Measurements from ENCODE around the gene MARS1.

- TF ChIP-seq CTCF (IDR thresholded peaks at IDR 0.05) (no peak; the same call in 1 of the 2 replicates), POLR2AphosphoS5 (IDR thresholded peaks at IDR 0.05; ENCODE audit: low read depth, low read length) (no peak), SIN3A (IDR thresholded peaks at IDR 0.05; ENCODE audit: borderline replicate concordance, insufficient read depth, low read depth, low read length) (no peak), REST (IDR thresholded peaks at IDR 0.05; ENCODE audit: insufficient read depth in 1 of 2, low read depth in 2 of 2, low read length in 1 of 2) (no peak)
Observed at GRCh38 chr12:57476162-57476992, 11.5 kb upstream of the MARS1 start.
